ENCODE measurements around the gene PGGHG.

DNA sequence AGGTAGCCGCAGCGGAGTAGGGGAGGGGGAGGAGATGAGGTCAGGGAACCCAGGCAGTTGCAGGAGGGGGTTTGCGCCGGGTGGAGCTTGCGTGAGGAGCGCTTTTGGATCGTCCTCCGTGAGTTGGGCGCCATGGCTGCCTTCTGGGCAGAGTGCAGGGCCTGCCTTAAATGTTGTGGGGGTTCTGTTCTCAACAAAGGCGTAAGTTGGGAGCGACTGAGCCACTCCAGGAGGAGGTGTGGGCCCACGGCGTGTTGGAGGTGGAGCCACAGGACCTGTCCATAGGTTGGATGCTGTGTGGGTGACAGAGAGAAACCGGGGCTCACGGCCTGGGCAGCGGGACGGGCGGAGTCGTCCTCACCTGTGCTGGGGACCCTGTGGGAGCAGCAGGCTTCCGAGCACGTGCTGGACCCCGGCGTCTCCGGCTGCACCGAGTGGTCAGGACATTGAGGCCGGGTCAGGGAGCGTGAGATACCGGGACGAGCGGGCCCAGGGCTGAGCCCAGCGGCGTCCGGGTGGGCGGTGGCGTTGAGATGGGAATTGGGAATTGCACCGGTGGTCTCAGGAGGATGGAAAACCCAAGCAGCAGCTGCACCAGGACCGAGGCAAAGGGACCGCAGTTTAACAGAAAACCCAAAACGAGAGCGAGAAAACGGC, 977 bp upstream of the PGGHG start:
- no peak for TF ChIP-seq POLR2A (IDR thresholded peaks at IDR 0.05)
- TF ChIP-seq, protein P1, sequence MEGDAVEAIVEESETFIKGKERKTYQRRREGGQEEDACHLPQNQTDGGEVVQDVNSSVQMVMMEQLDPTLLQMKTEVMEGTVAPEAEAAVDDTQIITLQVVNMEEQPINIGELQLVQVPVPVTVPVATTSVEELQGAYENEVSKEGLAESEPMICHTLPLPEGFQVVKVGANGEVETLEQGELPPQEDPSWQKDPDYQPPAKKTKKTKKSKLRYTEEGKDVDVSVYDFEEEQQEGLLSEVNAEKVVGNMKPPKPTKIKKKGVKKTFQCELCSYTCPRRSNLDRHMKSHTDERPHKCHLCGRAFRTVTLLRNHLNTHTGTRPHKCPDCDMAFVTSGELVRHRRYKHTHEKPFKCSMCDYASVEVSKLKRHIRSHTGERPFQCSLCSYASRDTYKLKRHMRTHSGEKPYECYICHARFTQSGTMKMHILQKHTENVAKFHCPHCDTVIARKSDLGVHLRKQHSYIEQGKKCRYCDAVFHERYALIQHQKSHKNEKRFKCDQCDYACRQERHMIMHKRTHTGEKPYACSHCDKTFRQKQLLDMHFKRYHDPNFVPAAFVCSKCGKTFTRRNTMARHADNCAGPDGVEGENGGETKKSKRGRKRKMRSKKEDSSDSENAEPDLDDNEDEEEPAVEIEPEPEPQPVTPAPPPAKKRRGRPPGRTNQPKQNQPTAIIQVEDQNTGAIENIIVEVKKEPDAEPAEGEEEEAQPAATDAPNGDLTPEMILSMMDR (IDR thresholded peaks at IDR 0.05) = no peak
- no peak for TF ChIP-seq EP300 (IDR thresholded peaks at IDR 0.05)

Measured in sigmoid colon (tissue), 4 donors.